ENCODE measurements around the gene FEZ2.

DNA sequence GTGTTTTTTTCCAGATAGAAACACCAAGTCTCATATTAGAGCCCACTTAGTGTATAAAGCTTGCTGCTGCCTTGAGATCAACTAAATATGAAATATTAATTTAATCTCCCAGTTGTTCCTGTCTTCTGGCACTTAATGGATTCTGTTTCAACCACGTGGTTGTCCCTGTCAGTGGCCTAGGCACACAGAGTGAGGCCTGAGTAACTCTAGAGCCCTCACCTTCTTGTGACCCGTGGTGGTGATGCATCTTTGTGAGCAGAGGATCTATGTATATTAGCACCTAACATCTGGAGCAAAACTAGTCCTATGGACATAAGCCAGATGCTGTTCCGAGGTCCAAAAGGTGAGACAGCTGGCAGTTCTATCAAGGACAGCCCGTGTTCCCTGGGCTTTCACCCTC lies 74.8 kb downstream of the FEZ2 start:
- TF ChIP-seq, protein P1, sequence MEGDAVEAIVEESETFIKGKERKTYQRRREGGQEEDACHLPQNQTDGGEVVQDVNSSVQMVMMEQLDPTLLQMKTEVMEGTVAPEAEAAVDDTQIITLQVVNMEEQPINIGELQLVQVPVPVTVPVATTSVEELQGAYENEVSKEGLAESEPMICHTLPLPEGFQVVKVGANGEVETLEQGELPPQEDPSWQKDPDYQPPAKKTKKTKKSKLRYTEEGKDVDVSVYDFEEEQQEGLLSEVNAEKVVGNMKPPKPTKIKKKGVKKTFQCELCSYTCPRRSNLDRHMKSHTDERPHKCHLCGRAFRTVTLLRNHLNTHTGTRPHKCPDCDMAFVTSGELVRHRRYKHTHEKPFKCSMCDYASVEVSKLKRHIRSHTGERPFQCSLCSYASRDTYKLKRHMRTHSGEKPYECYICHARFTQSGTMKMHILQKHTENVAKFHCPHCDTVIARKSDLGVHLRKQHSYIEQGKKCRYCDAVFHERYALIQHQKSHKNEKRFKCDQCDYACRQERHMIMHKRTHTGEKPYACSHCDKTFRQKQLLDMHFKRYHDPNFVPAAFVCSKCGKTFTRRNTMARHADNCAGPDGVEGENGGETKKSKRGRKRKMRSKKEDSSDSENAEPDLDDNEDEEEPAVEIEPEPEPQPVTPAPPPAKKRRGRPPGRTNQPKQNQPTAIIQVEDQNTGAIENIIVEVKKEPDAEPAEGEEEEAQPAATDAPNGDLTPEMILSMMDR (IDR thresholded peaks at IDR 0.05), result no peak
- TF ChIP-seq, protein P2, sequence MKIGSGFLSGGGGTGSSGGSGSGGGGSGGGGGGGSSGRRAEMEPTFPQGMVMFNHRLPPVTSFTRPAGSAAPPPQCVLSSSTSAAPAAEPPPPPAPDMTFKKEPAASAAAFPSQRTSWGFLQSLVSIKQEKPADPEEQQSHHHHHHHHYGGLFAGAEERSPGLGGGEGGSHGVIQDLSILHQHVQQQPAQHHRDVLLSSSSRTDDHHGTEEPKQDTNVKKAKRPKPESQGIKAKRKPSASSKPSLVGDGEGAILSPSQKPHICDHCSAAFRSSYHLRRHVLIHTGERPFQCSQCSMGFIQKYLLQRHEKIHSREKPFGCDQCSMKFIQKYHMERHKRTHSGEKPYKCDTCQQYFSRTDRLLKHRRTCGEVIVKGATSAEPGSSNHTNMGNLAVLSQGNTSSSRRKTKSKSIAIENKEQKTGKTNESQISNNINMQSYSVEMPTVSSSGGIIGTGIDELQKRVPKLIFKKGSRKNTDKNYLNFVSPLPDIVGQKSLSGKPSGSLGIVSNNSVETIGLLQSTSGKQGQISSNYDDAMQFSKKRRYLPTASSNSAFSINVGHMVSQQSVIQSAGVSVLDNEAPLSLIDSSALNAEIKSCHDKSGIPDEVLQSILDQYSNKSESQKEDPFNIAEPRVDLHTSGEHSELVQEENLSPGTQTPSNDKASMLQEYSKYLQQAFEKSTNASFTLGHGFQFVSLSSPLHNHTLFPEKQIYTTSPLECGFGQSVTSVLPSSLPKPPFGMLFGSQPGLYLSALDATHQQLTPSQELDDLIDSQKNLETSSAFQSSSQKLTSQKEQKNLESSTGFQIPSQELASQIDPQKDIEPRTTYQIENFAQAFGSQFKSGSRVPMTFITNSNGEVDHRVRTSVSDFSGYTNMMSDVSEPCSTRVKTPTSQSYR (CRISPR knock-in tag; IDR thresholded peaks at IDR 0.05), result no peak
- TF ChIP-seq SP1 (CRISPR knock-in tag; conservative IDR thresholded peaks at IDR 0.05) (no peak), KAT7 (CRISPR knock-in tag; IDR thresholded peaks at IDR 0.05; ENCODE audit: borderline replicate concordance) (no peak), GRHL2 (CRISPR knock-in tag; IDR thresholded peaks at IDR 0.05; ENCODE audit: insufficient replicate concordance, severe bottlenecking) (no peak), NR2C2 (CRISPR knock-in tag; IDR thresholded peaks at IDR 0.05) (no peak), ZNF232 (CRISPR knock-in tag; IDR thresholded peaks at IDR 0.05) (no peak)
- TF ChIP-seq, protein P3, sequence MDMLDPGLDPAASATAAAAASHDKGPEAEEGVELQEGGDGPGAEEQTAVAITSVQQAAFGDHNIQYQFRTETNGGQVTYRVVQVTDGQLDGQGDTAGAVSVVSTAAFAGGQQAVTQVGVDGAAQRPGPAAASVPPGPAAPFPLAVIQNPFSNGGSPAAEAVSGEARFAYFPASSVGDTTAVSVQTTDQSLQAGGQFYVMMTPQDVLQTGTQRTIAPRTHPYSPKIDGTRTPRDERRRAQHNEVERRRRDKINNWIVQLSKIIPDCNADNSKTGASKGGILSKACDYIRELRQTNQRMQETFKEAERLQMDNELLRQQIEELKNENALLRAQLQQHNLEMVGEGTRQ (CRISPR knock-in tag; IDR thresholded peaks at IDR 0.05), result no peak
- TF ChIP-seq, protein P4, sequence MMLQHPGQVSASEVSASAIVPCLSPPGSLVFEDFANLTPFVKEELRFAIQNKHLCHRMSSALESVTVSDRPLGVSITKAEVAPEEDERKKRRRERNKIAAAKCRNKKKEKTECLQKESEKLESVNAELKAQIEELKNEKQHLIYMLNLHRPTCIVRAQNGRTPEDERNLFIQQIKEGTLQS (CRISPR knock-in tag; conservative IDR thresholded peaks at IDR 0.05), result no peak

All from WTC11 (cell line).